ENCODE measurements around the gene RBFOX1.

Gene RBFOX1

GRCh38 chr16:7709186-7709585 lies 376.5 kb downstream of the RBFOX1 start:
- no peak for DNase-seq

GRCh38 chr16:7713244-7713643 lies 380.6 kb downstream of the RBFOX1 start:
- DNase-seq = no peak

GRCh38 chr16:7714775-7715174 lies 382.1 kb downstream of the RBFOX1 start:
- no peak for DNase-seq

GRCh38 chr16:7716660-7717550 lies 384.3 kb downstream of the RBFOX1 start:
- no peak for DNase-seq

- no peak for DNase-seq
These were observed 390.1 kb downstream of the RBFOX1 start for GRCh38 chr16:7722761-7723160.

- DNase-seq = no peak
These were observed 398.5 kb downstream of the RBFOX1 start for GRCh38 chr16:7731141-7731540.

- DNase-seq = no peak
These were observed 403.6 kb downstream of the RBFOX1 start for GRCh38 chr16:7736138-7736665.

- no peak for DNase-seq
These were observed 410.0 kb downstream of the RBFOX1 start for GRCh38 chr16:7742626-7743025.

- DNase-seq = no peak
These were observed 412.1 kb downstream of the RBFOX1 start for GRCh38 chr16:7744546-7745264.

GRCh38 chr16:7745276-7745675 lies 412.6 kb downstream of the RBFOX1 start:
- no peak for DNase-seq

GRCh38 chr16:7746941-7747340 lies 414.3 kb downstream of the RBFOX1 start:
- DNase-seq = no peak

GRCh38 chr16:7748522-7748921 lies 415.9 kb downstream of the RBFOX1 start:
- DNase-seq = no peak

- DNase-seq = no peak
These were observed 422.8 kb downstream of the RBFOX1 start for GRCh38 chr16:7755347-7755882.
